ES-I3 (cell line): ENCODE results near the gene PIEZO2.

ENCODE experiments used
- H3K36me3 ChIP-seq: 2 replicates; pipeline ENCODE4 v1.6.1; 2013; ENCODE audit warnings: mild to moderate bottlenecking, low read length, control low read depth, moderate library complexity; ENCODE audit not compliant: insufficient read depth
- H3K4me1 ChIP-seq: 2 replicates; pipeline ENCODE4 v1.6.1; 2013; ENCODE audit warnings: mild to moderate bottlenecking, control low read depth, low read length; ENCODE audit not compliant: insufficient read depth
- H3K9ac ChIP-seq: 2 replicates; pipeline ENCODE4 v1.6.1; 2013; ENCODE audit warnings: low read depth, mild to moderate bottlenecking, low read length, moderate library complexity
- H3K9me3 ChIP-seq: 2 replicates; pipeline ENCODE4 v1.6.1; 2013; ENCODE audit warnings: mild to moderate bottlenecking, low read length, moderate library complexity; ENCODE audit not compliant: control insufficient read depth, insufficient read depth

The PIEZO2 gene

DNA sequence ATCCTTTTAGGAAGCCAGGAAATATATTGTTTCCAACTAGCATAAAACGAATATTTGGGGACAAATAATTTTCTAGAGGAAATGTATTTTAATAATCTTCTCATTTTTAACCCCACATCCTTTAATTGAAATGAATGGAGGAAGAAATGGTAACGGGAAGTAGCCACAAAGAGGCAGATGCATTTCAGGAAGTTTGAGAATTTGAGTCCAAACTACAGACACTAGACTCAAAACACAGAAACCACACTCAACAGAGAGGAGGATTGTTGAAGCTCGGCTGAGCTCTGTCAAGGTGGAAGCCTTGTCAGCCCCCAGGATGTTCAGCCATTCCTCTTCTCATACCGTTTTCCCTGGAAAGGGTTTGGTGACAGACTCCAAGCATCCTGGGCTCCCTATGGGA, 335.0 kb downstream of the PIEZO2 start:
- no peaks in the 10 kb centered on the region for H3K4me1 ChIP-seq
- no peaks in the 10 kb centered on the region for H3K36me3 ChIP-seq
- H3K9me3 ChIP-seq: no peaks in the 10 kb centered on the region

GRCh38 chr18:10805587-10806118, 343.7 kb downstream of the PIEZO2 start:
- Histone ChIP-seq H3K9ac (no peak overlapping the region), H3K4me1 (no peaks in the 10 kb centered on the region), H3K36me3 (no peaks in the 10 kb centered on the region), H3K9me3 (no peaks in the 10 kb centered on the region)

More for the DNA sequence above, 335.0 kb downstream of the PIEZO2 start:
- no peak overlapping the region for H3K9ac ChIP-seq

GRCh38 chr18:10804126-10804525, 345.2 kb downstream of the PIEZO2 start:
- Histone ChIP-seq H3K9me3 (no peaks in the 10 kb centered on the region), H3K36me3 (no peaks in the 10 kb centered on the region), H3K9ac (no peak overlapping the region), H3K4me1 (peaks cover 4% of the 10 kb centered on the region; the same call in 1 of the 2 replicates)

- no peaks in the 10 kb centered on the region for H3K9me3 ChIP-seq
- H3K4me1 ChIP-seq: peaks cover 6% of the 10 kb centered on the region; the same call in 1 of the 2 replicates
- H3K9ac ChIP-seq: no peak overlapping the region
- no peaks in the 10 kb centered on the region for H3K36me3 ChIP-seq
These were observed 350.4 kb downstream of the PIEZO2 start for GRCh38 chr18:10798727-10799550.

DNA sequence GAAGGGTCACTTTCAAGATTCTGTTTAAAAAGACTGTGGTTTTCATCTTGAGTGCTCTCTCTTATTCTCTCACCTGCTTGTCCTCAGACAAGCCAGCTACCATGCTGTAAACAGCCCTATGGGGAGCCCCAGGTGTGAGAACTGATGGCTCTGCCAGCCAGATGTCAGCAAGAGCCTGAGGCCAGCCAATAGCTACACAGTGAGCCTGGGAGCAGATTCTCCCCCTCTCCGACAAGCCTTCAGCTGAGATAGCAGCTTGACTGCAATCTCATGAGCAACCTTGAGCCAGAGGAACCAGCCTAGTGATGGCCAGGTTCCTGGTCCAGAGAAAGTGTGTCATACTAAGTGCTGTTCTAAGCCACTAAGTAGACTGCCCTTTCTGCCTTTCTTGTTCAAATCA, 351.5 kb downstream of the PIEZO2 start:
- peaks cover 6% of the 10 kb centered on the region; the same call in 1 of the 2 replicates for H3K4me1 ChIP-seq
- no peaks in the 10 kb centered on the region for H3K9me3 ChIP-seq
- no peaks in the 10 kb centered on the region for H3K36me3 ChIP-seq
- H3K9ac ChIP-seq: no peak overlapping the region

- no peaks in the 10 kb centered on the region for H3K9me3 ChIP-seq
- H3K4me1 ChIP-seq: peaks cover 6% of the 10 kb centered on the region; the same call in 1 of the 2 replicates
- no peak overlapping the region for H3K9ac ChIP-seq
These were observed 354.6 kb downstream of the PIEZO2 start for GRCh38 chr18:10794771-10795170.

DNA sequence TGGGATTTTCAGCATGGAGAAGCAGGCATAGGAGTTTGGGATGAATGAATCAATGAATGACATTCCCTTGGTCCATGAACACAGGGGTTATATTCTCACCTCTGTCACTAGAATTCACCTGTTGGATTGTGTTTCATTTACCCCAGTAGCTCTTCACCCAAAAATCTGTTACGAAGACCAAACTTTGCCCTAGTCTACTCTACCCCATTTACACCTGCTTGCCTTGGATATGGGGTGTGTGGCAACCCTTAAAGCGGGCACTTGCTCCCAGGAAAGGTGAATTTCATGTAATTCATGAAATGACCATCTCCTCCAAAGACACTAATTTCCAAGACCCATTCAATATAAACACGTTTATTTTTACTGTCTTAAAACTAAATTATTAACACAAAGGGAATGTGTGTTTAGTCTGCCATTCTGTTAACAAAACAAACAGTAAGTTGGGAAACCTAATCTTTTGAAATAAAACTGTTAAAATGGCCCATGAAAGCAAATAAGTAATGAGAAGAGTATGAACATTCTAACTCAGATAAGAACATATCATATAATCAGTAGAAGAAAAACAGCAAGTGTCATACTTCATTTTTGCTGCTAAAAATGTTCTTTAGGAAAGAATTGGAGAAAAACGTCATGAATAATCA, 355.5 kb downstream of the PIEZO2 start:
- no peaks in the 10 kb centered on the region for H3K36me3 ChIP-seq

More at GRCh38 chr18:10794771-10795170, 354.6 kb downstream of the PIEZO2 start:
- H3K36me3 ChIP-seq: no peaks in the 10 kb centered on the region

GRCh38 chr18:10792181-10792580, 357.2 kb downstream of the PIEZO2 start:
- H3K9ac ChIP-seq: no peak overlapping the region
- no peaks in the 10 kb centered on the region for H3K9me3 ChIP-seq
- H3K4me1 ChIP-seq: no peaks in the 10 kb centered on the region
- H3K36me3 ChIP-seq: no peaks in the 10 kb centered on the region

More for the DNA sequence above, 355.5 kb downstream of the PIEZO2 start:
- H3K4me1 ChIP-seq: no peaks in the 10 kb centered on the region
- H3K9ac ChIP-seq: no peak overlapping the region
- no peaks in the 10 kb centered on the region for H3K9me3 ChIP-seq

GRCh38 chr18:10791169-10791831, 358.1 kb downstream of the PIEZO2 start:
- no peaks in the 10 kb centered on the region for H3K9me3 ChIP-seq
- no peak overlapping the region for H3K9ac ChIP-seq

GRCh38 chr18:10789180-10789579, 360.2 kb downstream of the PIEZO2 start:
- Histone ChIP-seq H3K9me3 (no peaks in the 10 kb centered on the region), H3K9ac (no peak overlapping the region), H3K36me3 (no peaks in the 10 kb centered on the region), H3K4me1 (no peaks in the 10 kb centered on the region)

More at GRCh38 chr18:10791169-10791831, 358.1 kb downstream of the PIEZO2 start:
- H3K36me3 ChIP-seq: no peaks in the 10 kb centered on the region
- no peaks in the 10 kb centered on the region for H3K4me1 ChIP-seq

- Histone ChIP-seq H3K9me3 (no peaks in the 10 kb centered on the region), H3K4me1 (no peaks in the 10 kb centered on the region), H3K9ac (no peak overlapping the region), H3K36me3 (no peaks in the 10 kb centered on the region)
These were observed 362.0 kb downstream of the PIEZO2 start for GRCh38 chr18:10787293-10787901.

DNA sequence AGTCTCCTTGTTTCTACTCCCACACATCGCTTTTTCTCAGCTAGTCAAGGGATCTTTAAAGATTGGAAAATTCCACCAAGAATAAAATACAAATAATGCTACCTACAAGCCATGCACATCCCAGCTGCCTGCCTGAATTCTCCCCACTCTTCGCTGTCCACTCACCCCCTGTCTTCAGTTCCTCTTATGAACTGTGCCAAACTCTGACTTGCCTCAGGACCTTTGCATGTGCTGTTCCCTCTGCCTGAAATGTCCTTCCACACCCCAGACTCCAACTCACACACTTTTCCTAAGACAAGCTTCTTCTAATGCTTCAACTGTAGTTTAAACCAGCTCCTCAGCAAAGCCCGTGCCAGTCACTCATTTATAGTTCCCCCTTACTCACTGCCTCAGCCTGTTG, 363.6 kb downstream of the PIEZO2 start:
- Histone ChIP-seq H3K9me3 (no peaks in the 10 kb centered on the region), H3K4me1 (no peaks in the 10 kb centered on the region), H3K36me3 (no peaks in the 10 kb centered on the region), H3K9ac (no peak overlapping the region)

- no peak overlapping the region for H3K9ac ChIP-seq
- H3K9me3 ChIP-seq: no peaks in the 10 kb centered on the region
- no peaks in the 10 kb centered on the region for H3K36me3 ChIP-seq
- H3K4me1 ChIP-seq: no peaks in the 10 kb centered on the region
These were observed 364.7 kb downstream of the PIEZO2 start for GRCh38 chr18:10784596-10785202.

GRCh38 chr18:10783941-10784340, 365.4 kb downstream of the PIEZO2 start:
- no peaks in the 10 kb centered on the region for H3K4me1 ChIP-seq
- H3K9me3 ChIP-seq: no peaks in the 10 kb centered on the region
- no peaks in the 10 kb centered on the region for H3K36me3 ChIP-seq
- H3K9ac ChIP-seq: no peak overlapping the region
